Upper lobe of left lung (tissue), 6 donors: ENCODE data around the gene GATC. TPM values are rescaled to one million over a fixed set of nuclear protein-coding genes. Genes with fewer than 3 reads are reported as not detected.

Experiments used
- ATAC-seq, 2 donors: fragments of 200-7000 bp; cut with Tn5 transposase; one replicate each; pipeline ENCODE4 v1.9.1; 2022; ENCODE audit warnings: mild to moderate bottlenecking in 2 of 2, moderate library complexity in 2 of 2; ENCODE audit not compliant: low FRiP score in 2 of 2
- DNase-seq, 2 donors: peaks; one replicate each; pipeline ENCODE4 v3.0.0-alpha.2; 2019 to 2020
- H3K27ac ChIP-seq, 4 donors: fragments of 200-600 bp; sonication (generic); one replicate each; pipeline ENCODE4 v1.5.1; 2016 to 2019
- H3K27me3 ChIP-seq, 4 donors: fragments of 200-600 bp; sonication (generic); one replicate each; pipeline ENCODE4 v1.5.1; 2017 to 2019
- H3K36me3 ChIP-seq, 4 donors: fragments of 200-600 bp; sonication (generic); one replicate each; pipeline ENCODE4 v1.5.1; 2016 to 2019
- H3K4me1 ChIP-seq, 4 donors: fragments of 200-600 bp; sonication (generic); one replicate each; pipeline ENCODE4 v1.5.1; 2018 to 2019
- H3K4me3 ChIP-seq, 4 donors: fragments of 200-600 bp; sonication (generic); one replicate each; pipeline ENCODE4 v1.5.1; 2017 to 2019; ENCODE audit warnings: mild to moderate bottlenecking in 2 of 4, moderate library complexity in 1 of 4
- H3K9me3 ChIP-seq, 4 donors: fragments of 200-600 bp; sonication (generic); one replicate each; pipeline ENCODE4 v1.5.1; 2018 to 2019
- CTCF ChIP-seq, 6 experiments: fragments of 450-650 bp in 4 of 6; fragments of 200-600 bp in 2 of 6; sonication (generic) in 2 of 6; IDR thresholded peaks; one replicate each; pipeline ENCODE4 v1.5.1; 2016 to 2019; ENCODE audit warnings: antibody characterized with exemption in 6 of 6
- EP300 ChIP-seq, 4 donors: sonication (generic); formaldehyde crosslinking; IDR thresholded peaks; one replicate each; pipeline ENCODE4 v1.5.1; 2017; ENCODE audit warnings: antibody characterized with exemption in 4 of 4, control low read depth in 2 of 4
- POLR2A ChIP-seq, 4 donors: fragments of 450-650 bp; IDR thresholded peaks; one replicate each; pipeline ENCODE4 v1.5.1; 2016 to 2017; ENCODE audit warnings: antibody characterized with exemption in 4 of 4, mild to moderate bottlenecking in 2 of 4
- POLR2AphosphoS5 ChIP-seq, 2 donors: sonication (generic); formaldehyde crosslinking; IDR thresholded peaks; one replicate each; pipeline ENCODE4 v1.5.1; 2017; ENCODE audit warnings: antibody characterized with exemption in 2 of 2
- WGBS, 2 donors: methylation state at CpG; one replicate each; pipeline ENCODE4 v1.1.5; 2017 to 2018; 5-methylcytosine and 5-hydroxymethylcytosine counted together
- total RNA-seq, 6 donors: library from RNA; depleted of rRNA in 4 of 6; stranded (reverse); fragments of >200 nt in 4 of 6; gene quantifications; one replicate each; pipeline versions ENCODE4 v1.1.0 to v1.2.1, GENCODE V29; 2016 to 2021
- donor health status: DM: no; HTN: no; CAD: no; lungs with moderate emphysema.
- donor health status: DM: no; HTN: yes; CAD: no; lungs with severe emphysema.

GATC gene
- total RNA-seq, 6 donors from 2014 or later: 11.8 to 35.6 (median 22.5) TPM

- no peak for ATAC-seq
- Histone ChIP-seq H3K4me3 (no peak overlapping the region), H3K9me3 (no peaks in the 10 kb centered on the region), H3K4me1 (peaks cover 24 to 37% (median 29%) of the 10 kb centered on the region in 4 donors), H3K27me3 (no peaks in the 10 kb centered on the region), H3K36me3 (peaks cover 24 to 68% (median 52%) of the 10 kb centered on the region in 4 donors), H3K27ac (no peak overlapping the region)
- TF ChIP-seq POLR2A (IDR thresholded peaks at IDR 0.05) (no peak), POLR2AphosphoS5 (IDR thresholded peaks at IDR 0.05) (no peak), CTCF (IDR thresholded peaks at IDR 0.05) (no peak), EP300 (IDR thresholded peaks at IDR 0.05) (no peak)
- no peak for DNase-seq
- 47 to 52% methylated on average over 5 of the region's 5 CpGs for WGBS, 2 donors
Measured at GRCh38 chr12:120465756-120466155, 19.5 kb downstream of the GATC start.

GRCh38 chr12:120466560-120467315, 20.5 kb downstream of the GATC start:
- no peaks in the 10 kb centered on the region for H3K27me3 ChIP-seq
- ATAC-seq (no peak), DNase-seq (peak in 1 of 2 donors; percentile 28)
- no peak overlapping the region for H3K27ac ChIP-seq
- no peaks in the 10 kb centered on the region for H3K9me3 ChIP-seq
- H3K4me3 ChIP-seq: no peak overlapping the region
- peak in 2 of 6 experiments; percentile 32 to 48 for TF ChIP-seq CTCF (IDR thresholded peaks at IDR 0.05)
- TF ChIP-seq EP300 (IDR thresholded peaks at IDR 0.05): no peak
- WGBS, 2 donors: 68 to 69% methylated on average over 8 of the region's 8 CpGs
- peaks cover 24 to 38% (median 30%) of the 10 kb centered on the region in 4 donors for H3K4me1 ChIP-seq
- H3K36me3 ChIP-seq: peaks cover 24 to 58% (median 44%) of the 10 kb centered on the region in 4 donors

GRCh38 chr12:120467439-120467838, 21.2 kb downstream of the GATC start:
- ATAC-seq: no peak
- Histone ChIP-seq H3K27me3 (no peaks in the 10 kb centered on the region), H3K9me3 (no peaks in the 10 kb centered on the region), H3K4me1 (peaks cover 24 to 38% (median 30%) of the 10 kb centered on the region in 4 donors), H3K4me3 (no peak overlapping the region), H3K36me3 (peaks cover 17 to 51% (median 37%) of the 10 kb centered on the region in 4 donors), H3K27ac (no peak overlapping the region)
- no peak for DNase-seq
- 93 to 96% methylated on average over 6 of the region's 6 CpGs for WGBS, 2 donors
- TF ChIP-seq CTCF (IDR thresholded peaks at IDR 0.05): no peak

GRCh38 chr12:120468325-120468820, 22.1 kb downstream of the GATC start:
- WGBS, 2 donors: 1% methylated on average over 19 to 23 of the region's 23 CpGs
- H3K36me3 ChIP-seq: peaks cover 10 to 42% (median 28%) of the 10 kb centered on the region in 4 donors
- no peaks in the 10 kb centered on the region for H3K9me3 ChIP-seq
- peak in 1 of 2 donors; percentile 69 for DNase-seq
- no peak for TF ChIP-seq POLR2AphosphoS5 (IDR thresholded peaks at IDR 0.05)
- TF ChIP-seq POLR2A (IDR thresholded peaks at IDR 0.05): peak in 3 of 4 donors; percentile 9 to 31 (median 21)
- no peaks in the 10 kb centered on the region for H3K27me3 ChIP-seq
- H3K4me3 ChIP-seq: peak overlapping the region; percentile 64 to 93 (median 88)
- ATAC-seq: peak; percentile 48 to 58
- peak overlapping the region; percentile 93 to 98 (median 95) for H3K27ac ChIP-seq
- peaks cover 24 to 38% (median 30%) of the 10 kb centered on the region in 4 donors for H3K4me1 ChIP-seq

GRCh38 chr12:120468821-120469449, 22.7 kb downstream of the GATC start:
- Histone ChIP-seq H3K36me3 (peaks cover 10 to 36% (median 22%) of the 10 kb centered on the region in 4 donors), H3K4me3 (peak overlapping the region; percentile 64 to 93 (median 88)), H3K4me1 (peaks cover 24 to 38% (median 30%) of the 10 kb centered on the region in 4 donors), H3K9me3 (no peaks in the 10 kb centered on the region), H3K27ac (peak overlapping the region; percentile 93 to 98 (median 95)), H3K27me3 (no peaks in the 10 kb centered on the region)
- TF ChIP-seq CTCF (IDR thresholded peaks at IDR 0.05) (no peak), EP300 (IDR thresholded peaks at IDR 0.05) (no peak), POLR2A (IDR thresholded peaks at IDR 0.05) (no peak), POLR2AphosphoS5 (IDR thresholded peaks at IDR 0.05) (no peak)
- WGBS, 2 donors: 0 to 1% methylated on average over 21 to 28 of the region's 57 CpGs
- DNase-seq (peak; percentile 34 to 90), ATAC-seq (peak; percentile 21 to 56)
